Upper lobe of right lung (tissue), 1 donor: Measurements from ENCODE around the gene PAQR5. TPM values are rescaled to one million over a fixed set of nuclear protein-coding genes. Genes with fewer than 3 reads are reported as not detected.

Experiments
- ATAC-seq: fragments of 200-7000 bp; cut with Tn5 transposase; one replicate; pipeline ENCODE4 v1.9.1; 2020; ENCODE audit warnings: mild to moderate bottlenecking, moderate library complexity
- DNase-seq: peaks from one replicate; pipeline ENCODE4 v3.0.0-alpha.2; 2020
- H3K27ac ChIP-seq: fragments of 200-600 bp; one replicate; pipeline ENCODE4 v1.8.0; 2022
- H3K27me3 ChIP-seq: fragments of 200-600 bp; one replicate; pipeline ENCODE4 v1.8.0; 2022; ENCODE audit warnings: mild to moderate bottlenecking
- H3K36me3 ChIP-seq: fragments of 200-600 bp; one replicate; pipeline ENCODE4 v1.8.0; 2022
- H3K4me1 ChIP-seq: fragments of 200-600 bp; one replicate; pipeline ENCODE4 v1.8.0; 2022
- H3K4me3 ChIP-seq: fragments of 200-600 bp; one replicate; pipeline ENCODE4 v1.8.0; 2022; ENCODE audit warnings: mild to moderate bottlenecking
- H3K9me3 ChIP-seq: fragments of 200-600 bp; one replicate; pipeline ENCODE4 v1.8.0; 2022
- intact Hi-C: fragments of 100-400 bp; cut with DNase I; formaldehyde crosslinking; loops from one replicate; pipeline ENCODE4 v1.11.0; 2022
- total RNA-seq: library from RNA; stranded (reverse); fragmentation: NEBNext Ultra II Directional; extraction: Animal tissue kit (Norgen Biotek cat#: 25700); gene quantifications from one replicate; pipeline ENCODE4 v1.2.1, GENCODE V29; 2021
- TF ChIP-seq, protein P1 (sequence below): fragments of 200-600 bp; IDR thresholded peaks from one replicate; pipeline ENCODE4 v1.8.0; 2022; ENCODE audit warnings: antibody characterized with exemption
- donor health status: DM: no; HTN: yes; CAD: no; lungs with severe emphysema.

PAQR5 gene
- total RNA-seq, 1 donor from 2014 or later = 37.9 TPM

DNA sequence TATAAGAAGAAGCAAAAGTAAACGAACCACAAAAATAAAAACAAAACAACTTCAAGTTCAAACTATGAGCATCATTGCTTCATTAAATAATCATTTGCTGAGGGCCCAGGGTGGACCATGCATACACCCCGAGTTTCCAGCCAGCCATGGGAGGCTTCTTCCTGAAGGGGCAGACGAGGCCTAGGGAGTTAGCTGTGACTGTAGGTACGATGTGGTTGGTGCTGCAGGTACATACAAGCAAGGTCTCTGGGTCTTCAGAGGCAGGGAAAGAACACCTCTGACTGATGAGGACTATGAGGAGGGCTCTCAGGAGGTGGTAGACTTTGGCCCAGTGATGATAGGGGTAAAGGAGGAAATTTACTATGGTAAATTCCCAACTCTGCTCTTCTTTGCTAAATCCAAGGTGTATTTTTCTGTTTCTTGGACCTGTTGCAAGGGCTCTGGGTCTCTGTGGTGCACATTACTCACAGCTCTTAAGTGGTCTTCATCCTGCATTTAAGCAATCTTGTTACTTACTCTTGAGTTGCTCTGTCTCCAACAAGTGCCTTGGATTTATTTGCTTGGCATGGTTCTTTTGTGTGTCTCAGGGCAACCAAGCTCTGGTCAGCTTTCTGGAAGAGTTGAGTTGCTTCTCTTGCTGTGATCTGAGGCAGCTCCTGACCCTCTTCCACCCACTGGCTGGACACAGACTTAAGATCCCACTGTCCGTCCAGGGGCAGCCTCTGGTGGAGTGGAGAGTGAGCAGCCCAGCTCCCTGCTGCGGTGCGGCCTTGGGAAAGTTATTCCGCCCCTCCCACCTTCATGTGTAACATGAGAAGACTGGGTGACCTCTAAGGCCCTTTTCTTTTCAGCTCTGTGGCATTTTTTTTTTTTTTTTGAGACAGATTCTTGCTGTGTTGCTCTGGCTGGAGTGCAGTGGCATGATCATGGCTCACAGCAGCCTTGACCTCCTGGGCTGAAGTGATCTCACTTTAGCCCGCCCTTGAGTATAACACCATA lies 59.4 kb downstream of the PAQR5 start:
- Histone ChIP-seq H3K27ac (no peak overlapping the region), H3K4me1 (peaks cover 4% of the 10 kb centered on the region), H3K9me3 (no peaks in the 10 kb centered on the region), H3K27me3 (no peaks in the 10 kb centered on the region), H3K36me3 (no peaks in the 10 kb centered on the region), H3K4me3 (no peak overlapping the region)
- ATAC-seq (peak; percentile 66), DNase-seq (no peak)
- intact Hi-C loops = no loop called here
- TF ChIP-seq, protein P1, sequence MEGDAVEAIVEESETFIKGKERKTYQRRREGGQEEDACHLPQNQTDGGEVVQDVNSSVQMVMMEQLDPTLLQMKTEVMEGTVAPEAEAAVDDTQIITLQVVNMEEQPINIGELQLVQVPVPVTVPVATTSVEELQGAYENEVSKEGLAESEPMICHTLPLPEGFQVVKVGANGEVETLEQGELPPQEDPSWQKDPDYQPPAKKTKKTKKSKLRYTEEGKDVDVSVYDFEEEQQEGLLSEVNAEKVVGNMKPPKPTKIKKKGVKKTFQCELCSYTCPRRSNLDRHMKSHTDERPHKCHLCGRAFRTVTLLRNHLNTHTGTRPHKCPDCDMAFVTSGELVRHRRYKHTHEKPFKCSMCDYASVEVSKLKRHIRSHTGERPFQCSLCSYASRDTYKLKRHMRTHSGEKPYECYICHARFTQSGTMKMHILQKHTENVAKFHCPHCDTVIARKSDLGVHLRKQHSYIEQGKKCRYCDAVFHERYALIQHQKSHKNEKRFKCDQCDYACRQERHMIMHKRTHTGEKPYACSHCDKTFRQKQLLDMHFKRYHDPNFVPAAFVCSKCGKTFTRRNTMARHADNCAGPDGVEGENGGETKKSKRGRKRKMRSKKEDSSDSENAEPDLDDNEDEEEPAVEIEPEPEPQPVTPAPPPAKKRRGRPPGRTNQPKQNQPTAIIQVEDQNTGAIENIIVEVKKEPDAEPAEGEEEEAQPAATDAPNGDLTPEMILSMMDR = no peak

DNA sequence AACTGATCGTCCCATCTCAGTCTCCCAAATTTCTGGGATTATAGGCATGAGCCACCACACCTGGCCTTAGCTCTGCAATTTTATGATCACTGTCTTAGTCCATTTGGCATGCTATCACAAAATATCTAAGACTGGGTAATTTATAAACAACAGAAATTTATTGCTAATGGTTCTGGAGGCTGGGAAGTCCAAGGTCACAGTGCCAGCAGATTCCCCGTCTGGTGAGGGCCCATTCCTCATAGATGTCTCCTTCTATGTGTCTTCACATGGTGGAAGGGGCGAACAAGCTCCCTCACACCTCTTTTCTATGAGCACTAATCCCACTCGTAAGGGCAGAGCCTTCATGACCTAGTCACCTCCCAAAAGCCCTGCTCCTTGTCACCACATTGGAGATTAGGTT lies 60.1 kb downstream of the PAQR5 start:
- TF ChIP-seq, protein P1 = no peak
- Histone ChIP-seq H3K27ac (no peak overlapping the region), H3K4me1 (peaks cover 4% of the 10 kb centered on the region), H3K27me3 (no peaks in the 10 kb centered on the region), H3K36me3 (no peaks in the 10 kb centered on the region), H3K4me3 (no peak overlapping the region), H3K9me3 (no peaks in the 10 kb centered on the region)
- intact Hi-C loops = no loop called here
- DNase-seq (no peak), ATAC-seq (no peak)

DNA sequence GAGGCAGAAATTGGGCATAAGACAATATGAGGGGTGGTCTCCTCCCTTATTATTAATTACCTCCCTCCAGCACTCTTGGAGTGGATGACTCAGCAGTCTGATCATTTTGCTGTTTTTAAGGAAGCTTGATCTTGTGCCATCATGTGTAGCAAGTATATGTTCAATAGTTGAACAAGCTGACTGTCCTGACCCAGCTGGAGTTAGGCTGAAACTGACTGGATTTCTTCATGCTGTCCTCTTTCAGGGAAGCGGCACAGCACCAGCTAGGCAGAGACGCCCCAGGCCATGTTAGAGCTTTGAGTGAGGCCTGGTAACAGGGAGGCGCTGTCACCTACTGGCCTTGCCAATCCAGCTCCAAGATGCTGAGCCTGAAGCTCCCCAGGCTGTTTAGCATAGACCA lies 61.0 kb downstream of the PAQR5 start:
- H3K27me3 ChIP-seq = no peaks in the 10 kb centered on the region
- no peak overlapping the region for H3K4me3 ChIP-seq
- H3K36me3 ChIP-seq = no peaks in the 10 kb centered on the region
- ATAC-seq = peak; percentile 76
- no peak overlapping the region for H3K27ac ChIP-seq
- peaks cover 4% of the 10 kb centered on the region for H3K4me1 ChIP-seq
- no peak for DNase-seq
- TF ChIP-seq, protein P1 = no peak
- intact Hi-C loops = no loop called here
- H3K9me3 ChIP-seq = no peaks in the 10 kb centered on the region

DNA sequence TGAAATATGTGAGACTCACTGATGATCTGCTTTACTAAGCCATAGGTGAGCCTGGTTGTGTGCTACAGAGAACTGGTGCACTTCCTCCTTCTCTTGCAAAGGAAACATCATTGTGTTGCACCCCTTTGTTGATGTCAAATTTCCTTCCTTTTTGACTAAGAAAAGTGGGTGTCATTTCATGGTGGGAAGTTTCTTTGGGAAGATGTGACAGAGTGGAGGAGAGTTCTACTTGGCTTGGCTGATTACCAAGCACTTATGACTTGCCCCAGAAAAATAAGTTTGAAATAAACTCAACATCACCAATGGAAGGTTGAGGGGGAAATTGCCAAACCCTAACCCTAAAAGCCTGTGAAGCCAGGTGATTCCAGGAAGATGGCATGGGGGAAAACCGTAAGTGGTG lies 61.9 kb downstream of the PAQR5 start:
- Histone ChIP-seq H3K4me1 (peaks cover 4% of the 10 kb centered on the region), H3K9me3 (no peaks in the 10 kb centered on the region), H3K4me3 (no peak overlapping the region), H3K27me3 (no peaks in the 10 kb centered on the region), H3K36me3 (no peaks in the 10 kb centered on the region), H3K27ac (no peak overlapping the region)
- ATAC-seq (no peak), DNase-seq (no peak)
- intact Hi-C loops = no loop called here
- TF ChIP-seq, protein P1 = no peak

DNA sequence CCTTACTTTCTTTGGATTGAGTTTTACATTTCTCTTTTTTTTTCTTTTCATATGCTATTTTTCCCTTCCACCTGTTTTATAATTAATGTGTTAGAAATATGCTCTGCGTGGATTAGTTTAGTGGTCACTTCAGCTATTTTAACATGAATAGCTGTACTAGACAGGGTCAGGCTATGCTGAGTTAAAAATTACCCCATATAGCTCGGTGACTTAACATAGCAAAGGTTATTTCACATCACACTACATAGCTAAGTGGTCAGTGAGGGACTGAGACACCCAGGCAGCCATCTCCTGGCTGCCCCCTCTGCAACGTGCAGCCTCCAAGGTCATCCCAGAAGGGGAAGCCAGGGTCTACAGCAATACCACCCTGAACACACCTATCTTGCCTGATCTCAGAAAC lies 68.5 kb downstream of the PAQR5 start:
- DNase-seq (no peak), ATAC-seq (no peak)
- intact Hi-C loops = no loop called here
- TF ChIP-seq, protein P1 = no peak
- Histone ChIP-seq H3K36me3 (no peaks in the 10 kb centered on the region), H3K4me1 (no peaks in the 10 kb centered on the region), H3K9me3 (no peaks in the 10 kb centered on the region), H3K4me3 (no peak overlapping the region), H3K27ac (no peak overlapping the region), H3K27me3 (no peaks in the 10 kb centered on the region)
